ENCODE data around the gene MSLN. TPM values are rescaled to one million over a fixed set of nuclear protein-coding genes. Genes with fewer than 3 reads are reported as not detected.

Gene MSLN
- total and polyA plus RNA-seq, 2 of the 13 experiments (the other 11 are each of a cell fraction or from before 2014, with no cell fraction given) = 2.0 to 2.3 TPM

DNA sequence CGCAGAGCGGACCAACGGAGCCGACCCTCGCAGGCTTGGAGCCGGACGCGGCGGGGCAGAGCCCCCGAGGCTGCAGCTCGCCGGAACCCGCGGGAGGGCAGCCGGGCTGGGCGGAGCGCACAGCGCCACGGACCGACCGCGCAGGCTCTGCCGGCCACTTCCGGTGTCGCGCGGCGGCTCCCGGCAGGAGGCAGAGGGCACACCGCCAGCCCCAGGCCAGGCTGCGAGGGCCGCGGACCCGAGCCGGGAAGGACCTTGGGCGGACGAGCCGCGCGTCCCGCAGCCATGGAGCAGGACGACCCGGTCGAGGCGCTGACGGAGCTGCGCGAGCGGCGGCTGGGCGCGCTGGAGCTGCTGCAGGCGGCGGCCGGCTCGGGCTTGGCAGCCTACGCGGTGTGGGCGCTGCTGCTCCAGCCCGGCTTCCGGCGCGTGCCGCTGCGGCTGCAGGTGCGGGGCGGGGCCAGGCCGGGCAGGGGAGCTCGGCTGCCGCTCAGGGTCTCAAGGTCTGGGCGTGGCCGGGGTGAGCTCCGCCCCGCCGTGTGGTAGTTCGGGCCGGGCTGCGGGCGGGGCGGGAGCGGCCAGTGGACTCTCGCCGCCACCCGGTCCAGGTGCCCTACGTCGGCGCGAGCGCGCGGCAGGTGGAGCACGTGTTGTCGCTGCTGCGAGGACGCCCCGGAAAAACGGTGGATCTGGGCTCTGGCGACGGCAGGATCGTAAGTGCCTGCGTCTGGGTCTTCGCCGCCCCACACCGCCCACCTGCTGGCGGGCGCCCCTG lies 39.4 kb upstream of the MSLN start, which contains the start of gene ANTKMT (continued):
- no peak for TF ChIP-seq USF2 (IDR thresholded peaks at IDR 0.05; ENCODE audit: low read depth, low read length)
- TF ChIP-seq USF2 (CRISPR knock-in tag; IDR thresholded peaks at IDR 0.05; ENCODE audit: borderline replicate concordance) = no peak
- TF ChIP-seq, protein P1, sequence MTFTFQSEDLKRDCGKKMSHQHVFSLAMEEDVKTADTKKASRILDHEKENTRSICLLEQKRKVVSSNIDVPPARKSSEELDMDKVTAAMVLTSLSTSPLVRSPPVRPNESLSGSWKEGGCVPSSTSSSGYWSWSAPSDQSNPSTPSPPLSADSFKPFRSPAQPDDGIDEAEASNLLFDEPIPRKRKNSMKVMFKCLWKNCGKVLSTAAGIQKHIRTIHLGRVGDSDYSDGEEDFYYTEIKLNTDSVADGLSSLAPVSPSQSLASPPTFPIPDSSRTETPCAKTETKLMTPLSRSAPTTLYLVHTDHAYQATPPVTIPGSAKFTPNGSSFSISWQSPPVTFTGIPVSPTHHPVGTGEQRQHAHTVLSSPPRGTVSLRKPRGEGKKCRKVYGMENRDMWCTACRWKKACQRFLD (CRISPR knock-in tag; IDR thresholded peaks at IDR 0.05; ENCODE audit: borderline replicate concordance) = no peak
- peak; percentile 95 for TF ChIP-seq ZNF563 (CRISPR knock-in tag; IDR thresholded peaks at IDR 0.05)
- TF ChIP-seq, protein P2, sequence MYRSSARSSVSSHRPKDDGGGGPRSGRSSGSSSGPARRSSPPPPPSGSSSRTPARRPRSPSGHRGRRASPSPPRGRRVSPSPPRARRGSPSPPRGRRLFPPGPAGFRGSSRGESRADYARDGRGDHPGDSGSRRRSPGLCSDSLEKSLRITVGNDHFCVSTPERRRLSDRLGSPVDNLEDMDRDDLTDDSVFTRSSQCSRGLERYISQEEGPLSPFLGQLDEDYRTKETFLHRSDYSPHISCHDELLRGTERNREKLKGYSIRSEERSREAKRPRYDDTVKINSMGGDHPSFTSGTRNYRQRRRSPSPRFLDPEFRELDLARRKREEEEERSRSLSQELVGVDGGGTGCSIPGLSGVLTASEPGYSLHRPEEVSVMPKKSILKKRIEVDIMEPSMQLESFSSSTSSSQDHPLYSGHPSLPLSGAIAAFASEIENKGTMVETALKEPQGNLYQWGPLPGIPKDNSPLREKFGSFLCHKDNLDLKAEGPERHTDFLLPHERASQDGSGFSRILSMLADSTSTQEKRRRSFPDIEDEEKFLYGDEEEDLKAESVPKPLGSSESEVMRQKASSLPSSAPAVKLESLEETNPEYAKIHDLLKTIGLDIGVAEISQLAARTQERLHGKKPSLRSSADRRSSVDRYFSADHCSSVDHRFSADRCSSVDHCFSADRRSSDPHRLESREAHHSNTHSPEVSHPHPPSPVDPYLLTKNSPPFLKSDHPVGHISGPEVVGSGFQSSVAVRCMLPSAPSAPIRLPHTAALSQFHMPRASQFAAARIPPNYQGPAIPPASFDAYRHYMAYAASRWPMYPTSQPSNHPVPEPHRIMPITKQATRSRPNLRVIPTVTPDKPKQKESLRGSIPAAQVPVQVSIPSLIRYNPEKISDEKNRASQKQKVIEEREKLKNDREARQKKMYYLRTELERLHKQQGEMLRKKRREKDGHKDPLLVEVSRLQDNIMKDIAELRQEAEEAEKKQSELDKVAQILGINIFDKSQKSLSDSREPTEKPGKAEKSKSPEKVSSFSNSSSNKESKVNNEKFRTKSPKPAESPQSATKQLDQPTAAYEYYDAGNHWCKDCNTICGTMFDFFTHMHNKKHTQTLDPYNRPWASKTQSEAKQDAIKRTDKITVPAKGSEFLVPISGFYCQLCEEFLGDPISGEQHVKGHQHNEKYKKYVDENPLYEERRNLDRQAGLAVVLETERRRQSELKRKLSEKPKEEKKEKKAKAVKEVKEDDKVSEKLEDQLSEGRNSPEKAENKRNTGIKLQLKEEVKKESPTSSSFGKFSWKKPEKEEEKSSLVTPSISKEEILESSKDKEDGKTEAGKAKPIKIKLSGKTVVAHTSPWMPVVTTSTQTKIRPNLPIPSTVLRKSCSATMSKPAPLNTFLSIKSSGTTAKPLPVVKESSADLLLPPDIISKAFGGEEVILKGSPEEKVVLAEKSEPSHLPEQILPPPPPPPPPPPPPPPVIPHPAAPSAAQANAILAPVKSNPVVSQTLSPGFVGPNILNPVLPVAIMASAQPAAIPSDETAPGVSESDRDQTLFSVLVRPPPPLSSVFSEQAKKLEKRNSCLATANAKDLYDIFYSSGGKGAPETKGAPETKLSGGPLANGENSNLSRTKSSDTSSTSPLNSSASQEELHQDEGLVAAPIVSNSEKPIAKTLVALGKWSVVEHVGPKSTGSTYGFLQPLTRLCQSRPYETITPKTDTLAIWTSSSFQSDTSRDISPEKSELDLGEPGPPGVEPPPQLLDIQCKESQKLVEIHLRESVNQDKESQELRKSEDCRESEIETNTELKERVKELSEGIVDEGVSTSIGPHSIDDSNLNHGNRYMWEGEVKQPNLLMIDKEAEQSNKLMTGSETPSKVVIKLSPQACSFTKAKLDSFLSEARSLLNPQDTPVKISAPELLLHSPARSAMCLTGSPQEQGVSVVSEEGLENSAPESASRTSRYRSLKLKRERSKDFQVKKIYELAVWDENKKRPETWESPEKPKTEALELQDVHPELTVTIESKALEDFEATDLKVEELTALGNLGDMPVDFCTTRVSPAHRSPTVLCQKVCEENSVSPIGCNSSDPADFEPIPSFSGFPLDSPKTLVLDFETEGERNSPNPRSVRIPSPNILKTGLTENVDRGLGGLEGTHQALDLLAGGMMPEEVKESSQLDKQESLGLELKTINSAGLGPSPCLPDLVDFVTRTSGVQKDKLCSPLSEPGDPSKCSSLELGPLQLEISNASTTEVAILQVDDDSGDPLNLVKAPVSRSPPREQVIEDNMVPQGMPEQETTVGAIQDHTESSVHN (CRISPR knock-in tag; IDR thresholded peaks at IDR 0.05) = no peak; the same call in none of the 2 replicates
- peak; percentile 58; the same call in 1 of the 2 replicates for TF ChIP-seq ATF3 (CRISPR knock-in tag; IDR thresholded peaks at IDR 0.05)
- TF ChIP-seq MED1 (CRISPR knock-in tag; IDR thresholded peaks at IDR 0.05) = peak; percentile 70
- no peak for TF ChIP-seq SATB2 (CRISPR knock-in tag; IDR thresholded peaks at IDR 0.05)
- TF ChIP-seq, protein P3, sequence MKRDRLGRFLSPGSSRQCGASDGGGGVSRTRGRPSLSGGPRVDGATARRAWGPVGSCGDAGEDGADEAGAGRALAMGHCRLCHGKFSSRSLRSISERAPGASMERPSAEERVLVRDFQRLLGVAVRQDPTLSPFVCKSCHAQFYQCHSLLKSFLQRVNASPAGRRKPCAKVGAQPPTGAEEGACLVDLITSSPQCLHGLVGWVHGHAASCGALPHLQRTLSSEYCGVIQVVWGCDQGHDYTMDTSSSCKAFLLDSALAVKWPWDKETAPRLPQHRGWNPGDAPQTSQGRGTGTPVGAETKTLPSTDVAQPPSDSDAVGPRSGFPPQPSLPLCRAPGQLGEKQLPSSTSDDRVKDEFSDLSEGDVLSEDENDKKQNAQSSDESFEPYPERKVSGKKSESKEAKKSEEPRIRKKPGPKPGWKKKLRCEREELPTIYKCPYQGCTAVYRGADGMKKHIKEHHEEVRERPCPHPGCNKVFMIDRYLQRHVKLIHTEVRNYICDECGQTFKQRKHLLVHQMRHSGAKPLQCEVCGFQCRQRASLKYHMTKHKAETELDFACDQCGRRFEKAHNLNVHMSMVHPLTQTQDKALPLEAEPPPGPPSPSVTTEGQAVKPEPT (CRISPR knock-in tag; IDR thresholded peaks at IDR 0.05; ENCODE audit: low read depth) = peak; percentile 77; the same call in 1 of the 2 replicates
- TF ChIP-seq XRCC5 (optimal IDR thresholded peaks at IDR 0.05; ENCODE audit: low read length) = no peak
- TF ChIP-seq ZNF746 (CRISPR knock-in tag; IDR thresholded peaks at IDR 0.05) = no peak; the same call in 1 of the 2 replicates

Data from HepG2 (cell line).